ENCODE measurements around the gene CACNB2.

DNA sequence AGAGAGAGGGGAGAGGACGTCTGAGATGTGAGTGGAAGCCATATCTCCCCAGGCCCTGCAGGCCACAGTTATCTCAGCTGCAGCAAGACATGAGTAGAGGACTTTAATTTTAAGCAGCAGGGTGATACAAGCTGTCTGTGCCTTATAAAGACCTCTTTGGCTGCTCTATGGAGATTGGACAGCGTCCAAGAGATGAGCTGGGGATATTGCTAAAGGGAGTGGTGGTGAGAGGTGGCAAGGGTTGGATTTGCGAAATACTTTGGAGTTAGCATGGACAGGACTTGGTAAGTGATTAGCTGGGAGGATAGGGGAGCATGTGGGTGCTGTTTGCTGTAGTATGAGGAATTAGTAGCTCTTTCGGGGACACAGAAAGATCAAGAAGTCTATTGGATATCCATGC is 191.8 kb downstream of the CACNB2 start:
- no peak for TF ChIP-seq POLR2A (IDR thresholded peaks at IDR 0.05)
- TF ChIP-seq, protein P1, sequence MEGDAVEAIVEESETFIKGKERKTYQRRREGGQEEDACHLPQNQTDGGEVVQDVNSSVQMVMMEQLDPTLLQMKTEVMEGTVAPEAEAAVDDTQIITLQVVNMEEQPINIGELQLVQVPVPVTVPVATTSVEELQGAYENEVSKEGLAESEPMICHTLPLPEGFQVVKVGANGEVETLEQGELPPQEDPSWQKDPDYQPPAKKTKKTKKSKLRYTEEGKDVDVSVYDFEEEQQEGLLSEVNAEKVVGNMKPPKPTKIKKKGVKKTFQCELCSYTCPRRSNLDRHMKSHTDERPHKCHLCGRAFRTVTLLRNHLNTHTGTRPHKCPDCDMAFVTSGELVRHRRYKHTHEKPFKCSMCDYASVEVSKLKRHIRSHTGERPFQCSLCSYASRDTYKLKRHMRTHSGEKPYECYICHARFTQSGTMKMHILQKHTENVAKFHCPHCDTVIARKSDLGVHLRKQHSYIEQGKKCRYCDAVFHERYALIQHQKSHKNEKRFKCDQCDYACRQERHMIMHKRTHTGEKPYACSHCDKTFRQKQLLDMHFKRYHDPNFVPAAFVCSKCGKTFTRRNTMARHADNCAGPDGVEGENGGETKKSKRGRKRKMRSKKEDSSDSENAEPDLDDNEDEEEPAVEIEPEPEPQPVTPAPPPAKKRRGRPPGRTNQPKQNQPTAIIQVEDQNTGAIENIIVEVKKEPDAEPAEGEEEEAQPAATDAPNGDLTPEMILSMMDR (IDR thresholded peaks at IDR 0.05) = no peak

Data from tibial nerve (tissue), 3 donors.